ENCODE results near the gene FHL1. TPM values are rescaled to one million over a fixed set of nuclear protein-coding genes. Genes with fewer than 3 reads are reported as not detected.
"Not testable (repeated sequence)": the region's sequence is repeated elsewhere in the genome, so short reads cannot be mapped to it uniquely, and the experiment has no call there.

FHL1 gene
- polyA plus RNA-seq, 4 donors: 64.7 to 71.0 (median 65.3) TPM

DNA sequence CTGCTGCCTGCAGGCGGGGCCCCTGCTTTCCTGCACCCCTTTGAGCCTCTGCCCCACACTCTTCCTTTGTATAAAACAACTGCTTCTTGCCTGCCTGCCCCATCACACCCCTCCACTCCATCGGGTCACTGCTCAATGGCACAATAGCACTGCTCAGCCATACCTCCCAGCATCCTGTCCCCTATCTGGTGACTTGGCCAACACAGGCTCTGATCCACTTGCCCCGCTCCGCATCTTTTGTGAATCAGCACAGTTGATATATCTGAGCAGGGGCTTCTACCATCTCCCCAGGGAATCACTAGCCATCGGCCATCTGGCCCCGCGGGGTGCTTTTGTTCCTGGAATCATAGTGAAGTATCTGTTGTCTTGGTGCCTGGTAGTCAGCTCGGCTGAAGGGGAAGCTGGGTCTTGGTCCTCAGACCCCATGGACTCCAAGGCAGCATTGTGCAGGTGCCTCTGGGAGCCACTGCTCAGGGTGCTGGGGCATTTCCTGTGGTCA lies 58.6 kb downstream of the FHL1 start:
- no peak for DNase-seq (ENCODE audit: low read depth in 4 of 4, low spot score in 3 of 4)

DNA sequence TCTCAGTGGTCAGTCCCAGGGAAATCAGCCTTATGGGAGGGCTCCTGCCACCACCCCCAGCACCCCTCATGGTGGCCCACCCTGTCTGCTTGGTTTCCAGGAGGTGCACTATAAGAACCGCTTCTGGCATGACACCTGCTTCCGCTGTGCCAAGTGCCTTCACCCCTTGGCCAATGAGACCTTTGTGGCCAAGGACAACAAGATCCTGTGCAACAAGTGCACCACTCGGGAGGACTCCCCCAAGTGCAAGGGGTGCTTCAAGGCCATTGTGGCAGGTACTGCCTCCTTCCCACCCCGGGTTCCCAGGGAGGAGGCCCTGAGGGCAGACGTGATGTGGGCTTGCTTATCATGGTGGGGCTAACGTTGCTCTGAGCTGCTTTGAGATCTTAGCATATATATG lies 59.6 kb downstream of the FHL1 start:
- no peak for DNase-seq (ENCODE audit: low read depth in 4 of 4, low spot score in 3 of 4)

GRCh38 chrX:136207546-136207945 lies 60.2 kb downstream of the FHL1 start:
- DNase-seq (ENCODE audit: low read depth in 4 of 4, low spot score in 3 of 4): no peak

- no peak for DNase-seq (ENCODE audit: low read depth in 4 of 4, low spot score in 3 of 4)
These were observed 61.8 kb downstream of the FHL1 start for GRCh38 chrX:136209016-136209738.

DNA sequence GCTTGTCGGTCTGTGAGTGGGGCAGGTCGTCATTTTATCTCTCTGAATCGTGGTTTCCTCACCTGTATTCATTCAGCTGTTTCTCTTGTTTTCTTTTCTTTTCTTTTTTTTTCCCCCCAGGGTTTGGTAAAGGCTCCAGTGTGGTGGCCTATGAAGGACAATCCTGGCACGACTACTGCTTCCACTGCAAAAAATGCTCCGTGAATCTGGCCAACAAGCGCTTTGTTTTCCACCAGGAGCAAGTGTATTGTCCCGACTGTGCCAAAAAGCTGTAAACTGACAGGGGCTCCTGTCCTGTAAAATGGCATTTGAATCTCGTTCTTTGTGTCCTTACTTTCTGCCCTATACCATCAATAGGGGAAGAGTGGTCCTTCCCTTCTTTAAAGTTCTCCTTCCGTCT lies 62.4 kb downstream of the FHL1 start:
- DNase-seq (ENCODE audit: low read depth in 4 of 4, low spot score in 3 of 4): no peak

GRCh38 chrX:136210243-136210642 lies 62.9 kb downstream of the FHL1 start:
- no peak for DNase-seq (ENCODE audit: low read depth in 4 of 4, low spot score in 3 of 4)

DNA sequence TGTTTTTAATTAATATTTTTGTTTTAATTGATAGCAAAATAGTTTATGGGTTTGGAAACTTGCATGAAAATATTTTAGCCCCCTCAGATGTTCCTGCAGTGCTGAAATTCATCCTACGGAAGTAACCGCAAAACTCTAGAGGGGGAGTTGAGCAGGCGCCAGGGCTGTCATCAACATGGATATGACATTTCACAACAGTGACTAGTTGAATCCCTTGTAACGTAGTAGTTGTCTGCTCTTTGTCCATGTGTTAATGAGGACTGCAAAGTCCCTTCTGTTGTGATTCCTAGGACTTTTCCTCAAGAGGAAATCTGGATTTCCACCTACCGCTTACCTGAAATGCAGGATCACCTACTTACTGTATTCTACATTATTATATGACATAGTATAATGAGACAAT lies 63.5 kb downstream of the FHL1 start:
- DNase-seq (ENCODE audit: low read depth in 4 of 4, low spot score in 3 of 4): no peak

DNA sequence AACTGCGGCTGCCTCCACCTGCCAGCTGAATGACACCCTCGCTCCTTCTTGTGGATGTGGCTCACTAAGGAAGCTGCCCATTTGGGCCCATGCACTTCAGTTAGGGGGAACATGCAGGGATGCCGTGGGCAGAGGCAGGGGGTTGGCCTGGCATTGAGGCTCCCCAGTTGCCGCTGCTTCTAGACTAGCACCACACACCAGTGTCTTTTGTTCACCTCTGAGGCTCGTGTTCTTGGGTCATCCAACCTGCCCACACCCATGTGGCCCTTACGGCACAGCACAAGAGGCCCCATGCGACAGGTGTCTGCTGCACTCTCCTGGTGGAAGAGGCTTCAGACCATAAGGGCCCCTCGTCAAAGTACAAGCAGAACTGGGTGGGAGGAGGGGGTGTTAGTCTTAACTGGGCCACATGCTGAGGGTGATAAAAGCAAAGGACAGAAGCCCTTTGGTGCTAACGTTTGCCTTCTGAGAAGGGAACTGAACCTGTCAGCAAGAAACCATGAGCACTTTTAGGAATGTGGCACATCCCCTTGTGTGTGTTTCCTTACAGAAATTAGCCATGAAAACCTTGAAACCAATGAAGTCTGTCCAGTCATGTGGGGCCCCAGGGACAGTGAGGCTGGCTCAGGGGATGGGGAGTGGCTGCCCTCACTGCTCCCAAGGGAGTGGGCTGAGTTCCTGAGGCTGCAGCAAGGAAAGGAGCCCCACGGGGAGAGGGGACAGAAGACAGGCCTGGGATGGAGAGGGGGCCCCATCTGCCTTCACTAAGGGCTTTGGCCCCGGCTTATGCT lies 64.6 kb downstream of the FHL1 start:
- DNase-seq (ENCODE audit: low read depth in 4 of 4, low spot score in 3 of 4): no peak

DNA sequence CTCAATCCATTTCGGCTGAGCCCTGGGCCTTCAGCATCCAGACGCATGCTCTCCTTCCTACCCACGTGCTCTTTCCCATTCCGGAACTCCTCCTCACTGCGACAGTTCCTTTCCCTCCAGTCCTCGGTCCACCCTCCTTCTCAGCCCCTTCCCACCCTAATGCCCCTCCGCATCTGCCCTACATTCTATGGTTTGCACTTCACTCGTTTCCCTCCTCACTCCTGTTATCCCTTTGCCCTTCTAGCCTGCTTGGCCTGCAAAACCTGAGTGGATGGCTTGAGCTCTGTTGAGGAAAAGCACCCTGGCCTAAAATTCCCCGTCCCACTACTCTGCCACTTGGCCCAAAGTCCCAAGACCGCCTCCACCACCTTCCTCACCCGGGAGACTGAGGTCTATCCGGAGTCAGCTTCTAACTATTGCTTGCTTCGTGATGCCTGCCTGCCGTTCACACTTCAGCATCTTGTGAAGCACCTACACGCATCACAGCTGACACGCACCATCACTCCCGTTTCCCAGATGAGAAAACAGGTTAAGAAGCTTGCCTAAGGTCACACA lies 65.3 kb downstream of the FHL1 start:
- no peak for DNase-seq (ENCODE audit: low read depth in 4 of 4, low spot score in 3 of 4)

DNA sequence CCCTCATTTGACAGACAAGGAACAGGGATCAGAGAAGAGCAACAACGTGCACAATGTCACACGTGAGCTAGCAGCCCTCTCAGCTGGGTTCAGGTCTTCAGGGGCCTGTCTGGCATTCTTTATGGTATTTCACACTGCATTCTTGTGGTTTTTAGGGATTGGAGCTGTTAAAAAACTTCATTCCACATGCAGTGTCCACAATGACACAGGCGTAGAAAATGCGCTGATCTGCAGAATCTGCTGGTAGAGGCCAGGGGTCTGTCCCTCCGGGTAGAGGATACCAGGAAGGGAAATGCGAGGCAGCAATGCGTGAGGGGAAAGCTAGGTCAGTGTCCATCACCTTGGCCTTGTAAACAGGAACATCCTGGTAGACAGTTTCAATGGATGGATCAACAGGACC lies 67.2 kb downstream of the FHL1 start:
- DNase-seq (ENCODE audit: low read depth in 4 of 4, low spot score in 3 of 4): no peak

- no peak for DNase-seq (ENCODE audit: low read depth in 4 of 4, low spot score in 3 of 4)
These were observed 68.2 kb downstream of the FHL1 start for GRCh38 chrX:136215559-136215958.

DNA sequence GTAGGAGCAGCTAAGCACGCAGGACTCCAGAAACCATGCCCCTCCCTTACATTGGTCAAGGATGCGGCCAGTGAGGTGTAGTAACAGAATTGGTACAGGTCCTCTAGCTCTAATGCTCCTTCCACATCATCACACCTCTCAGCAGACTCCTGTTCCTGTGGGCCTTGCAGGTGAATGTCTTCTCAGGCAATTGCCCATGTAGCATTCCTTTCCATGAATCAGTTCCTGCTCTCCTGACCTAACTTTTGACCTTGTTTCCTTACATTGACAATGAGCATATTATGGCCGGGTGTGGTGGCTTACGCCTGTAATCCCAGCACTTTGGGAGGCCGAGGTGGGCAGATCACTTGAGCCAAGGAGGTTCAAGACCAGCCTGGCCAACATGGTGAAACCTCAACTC lies 72.6 kb downstream of the FHL1 start:
- DNase-seq (ENCODE audit: low read depth in 4 of 4, low spot score in 3 of 4): no peak

DNA sequence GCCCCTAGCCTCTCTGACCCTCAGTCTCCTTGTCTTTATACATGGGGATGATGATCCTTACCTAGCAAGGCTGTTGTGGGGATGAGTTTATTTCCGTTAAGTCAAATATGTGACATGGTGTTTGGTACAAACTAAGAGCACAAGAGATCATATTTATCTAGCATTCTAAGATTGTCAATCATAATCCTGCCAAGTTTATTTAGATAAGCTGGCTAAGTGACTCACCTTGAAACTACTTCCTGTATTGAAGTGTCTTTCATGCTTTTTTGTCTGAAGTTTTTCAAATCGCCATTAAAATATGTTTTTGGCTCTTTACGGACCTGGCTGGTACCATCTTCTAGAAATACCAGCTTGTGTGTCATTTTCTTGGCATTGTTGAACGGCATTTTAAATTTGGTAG lies 73.2 kb downstream of the FHL1 start:
- no peak for DNase-seq (ENCODE audit: low read depth in 4 of 4, low spot score in 3 of 4)

DNA sequence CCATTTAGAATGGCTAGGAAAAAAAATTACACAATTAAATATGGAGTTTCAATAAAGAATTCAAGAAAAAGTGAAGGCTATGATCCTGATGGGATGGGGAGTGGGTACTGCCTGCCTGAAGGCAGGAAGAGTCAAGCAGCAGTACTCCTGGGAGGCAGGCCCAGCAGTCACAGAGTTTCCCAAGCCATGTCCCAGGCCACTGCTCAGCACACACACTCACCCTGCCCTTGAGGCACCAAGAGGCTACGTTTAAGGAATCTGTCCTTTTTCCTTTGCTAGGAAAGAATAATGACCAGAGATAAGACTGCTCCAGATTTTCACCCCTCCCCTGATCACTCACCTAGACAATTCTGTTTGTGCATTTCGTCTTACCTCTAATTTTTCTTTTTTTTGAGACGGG lies 73.6 kb downstream of the FHL1 start:
- DNase-seq (ENCODE audit: low read depth in 4 of 4, low spot score in 3 of 4): no peak

DNA sequence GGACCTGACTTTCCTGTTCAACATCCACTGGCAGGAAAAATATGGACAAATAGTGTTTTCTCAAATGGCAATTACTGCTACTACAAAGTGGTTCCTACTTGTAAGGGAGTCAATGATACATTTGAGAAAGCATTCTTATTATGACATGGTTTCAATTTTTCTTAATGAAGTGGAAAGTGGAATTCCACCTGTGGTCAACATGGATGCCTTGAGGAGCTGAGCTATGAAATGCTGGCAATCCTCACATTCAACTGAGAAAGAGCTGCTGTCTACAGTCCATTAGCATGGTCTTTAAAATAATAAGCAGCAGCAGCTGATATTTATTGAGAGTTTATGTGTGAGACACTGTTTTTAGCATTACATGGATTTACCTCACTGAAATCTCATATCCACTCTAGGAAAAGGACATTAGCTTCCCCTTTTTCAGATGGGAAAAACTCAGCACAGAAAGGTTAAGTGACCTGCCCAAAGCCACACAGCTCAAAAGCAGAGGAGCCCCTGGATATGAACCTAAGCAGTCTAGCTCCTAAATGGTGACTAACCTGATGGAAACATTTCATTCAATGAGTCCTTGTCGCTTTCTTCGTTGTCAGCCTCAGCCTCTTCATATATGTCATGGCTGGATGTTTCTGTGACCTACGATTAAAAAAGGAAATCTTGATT lies 74.6 kb downstream of the FHL1 start:
- DNase-seq (ENCODE audit: low read depth in 4 of 4, low spot score in 3 of 4): no peak

GRCh38 chrX:136227074-136227473 lies 79.7 kb downstream of the FHL1 start:
- no peak for DNase-seq (ENCODE audit: low read depth in 4 of 4, low spot score in 3 of 4)

GRCh38 chrX:136227948-136228838 lies 80.9 kb downstream of the FHL1 start:
- DNase-seq (ENCODE audit: low read depth in 4 of 4, low spot score in 3 of 4): no peak

DNA sequence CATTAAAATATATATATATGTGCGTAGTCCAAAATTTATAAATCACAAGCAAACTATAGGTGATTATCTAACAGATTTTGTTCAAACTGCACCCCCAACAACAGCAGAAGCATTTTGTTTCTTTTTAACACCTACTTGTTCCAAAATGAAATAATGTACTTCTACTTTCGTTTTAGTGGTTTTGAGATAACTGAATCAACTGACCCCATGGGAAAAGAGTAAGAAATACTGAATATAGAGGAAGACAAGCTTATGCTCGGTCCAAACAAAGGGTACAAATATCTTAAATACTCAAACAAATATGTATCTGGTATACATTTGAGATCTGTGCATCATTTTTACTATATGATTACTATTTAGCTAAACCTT lies 81.5 kb downstream of the FHL1 start:
- no peak for DNase-seq (ENCODE audit: low read depth in 4 of 4, low spot score in 3 of 4)

DNA sequence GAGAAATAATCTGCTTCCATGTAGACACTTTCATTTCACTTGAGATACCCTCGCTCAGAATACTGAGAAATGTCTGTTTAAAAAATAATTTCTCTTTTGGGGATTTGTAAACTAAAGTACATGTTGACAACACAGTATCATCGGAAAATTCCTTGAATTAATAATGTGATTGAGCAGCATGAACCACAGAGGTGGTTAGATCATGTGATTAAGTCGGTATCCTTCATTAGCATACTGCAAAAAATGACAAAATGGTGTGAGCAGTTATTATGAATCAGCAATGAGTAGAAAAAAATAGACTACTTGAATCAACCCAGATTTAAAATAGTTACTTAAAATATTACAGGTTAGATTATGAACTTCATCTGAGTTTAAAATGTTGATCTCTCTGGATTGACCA lies 89.7 kb downstream of the FHL1 start:
- DNase-seq (ENCODE audit: low read depth in 4 of 4, low spot score in 3 of 4): no peak

GRCh38 chrX:136237849-136238248 lies 90.5 kb downstream of the FHL1 start:
- not testable (repeated sequence) for DNase-seq (ENCODE audit: low read depth in 4 of 4, low spot score in 3 of 4)
